IMR-90 (cell line): ENCODE results near the gene IL1RL1. TPM values are rescaled to one million over a fixed set of nuclear protein-coding genes. Genes with fewer than 3 reads are reported as not detected.

ENCODE experiments used
- ATAC-seq: fragments of 200-7000 bp; cut with Tn5 transposase; 2 replicates; pipeline ENCODE4 v1.9.1; 2020; ENCODE audit warnings: low read depth, mild to moderate bottlenecking, moderate library complexity
- BruUV-seq: library from RNA; stranded (reverse); fragments of 400-500 nt; replicated peaks from 2 replicates; lab custom pipeline; 2021; lab: Mats Ljungman, UMichigan
- CTCF ChIA-PET: fragments of 300-600 bp; formaldehyde crosslinking; extraction: SDS; loops from one replicate; lab custom pipeline; 2021; ENCODE audit warnings: antibody characterized with exemption; lab: Yijun Ruan, JAX
- POLR2A ChIA-PET: fragments of 300-600 bp; sonication (Branson Sonifier 250); formaldehyde crosslinking; loops from one replicate; lab custom pipeline; 2022; ENCODE audit warnings: antibody characterized with exemption; ENCODE audit not compliant: unreplicated experiment; lab: Charles Lee
- DNase-seq: peaks from one replicate; pipeline ENCODE4 v3.0.0; 2013
- H2AFZ ChIP-seq: replicated peaks from 2 replicates; pipeline ENCODE3; 2013; ENCODE audit warnings: low read length, mild to moderate bottlenecking; ENCODE audit not compliant: poor library complexity
- H2AK5ac ChIP-seq: 2 replicates; pipeline ENCODE4 v1.6.1; 2013; ENCODE audit warnings: low read depth, low read length, inconsistent platforms
- H2AK9ac ChIP-seq: replicated peaks from 2 replicates; pipeline ENCODE3; 2013; ENCODE audit warnings: mild to moderate bottlenecking, low read depth, low read length, moderate library complexity; ENCODE audit not compliant: poor library complexity
- H2BK120ac ChIP-seq: 2 replicates; pipeline ENCODE4 v1.6.1; 2013; ENCODE audit warnings: low read depth, low read length, inconsistent platforms
- H2BK15ac ChIP-seq: 3 replicates; pipeline ENCODE4 v1.6.1; 2013; ENCODE audit warnings: low read depth, low read length, inconsistent platforms
- H2BK20ac ChIP-seq: 2 replicates; pipeline ENCODE4 v1.6.1; 2013; ENCODE audit warnings: low read depth, mild to moderate bottlenecking, inconsistent platforms, low read length, moderate library complexity
- H2BK5ac ChIP-seq: 2 replicates; pipeline ENCODE4 v1.6.1; 2013; ENCODE audit warnings: mild to moderate bottlenecking, low read depth, low read length, inconsistent platforms; ENCODE audit not compliant: poor library complexity, severe bottlenecking
- H3K14ac ChIP-seq: replicated peaks from 2 replicates; pipeline ENCODE4 v1.6.1; 2013; ENCODE audit warnings: low read depth, low read length, inconsistent platforms
- H3K18ac ChIP-seq: 2 replicates; pipeline ENCODE4 v1.6.1; 2013; ENCODE audit warnings: low read depth, low read length, control low read depth
- H3K23ac ChIP-seq: 2 replicates; pipeline ENCODE4 v1.6.1; 2013; ENCODE audit warnings: low read depth, low read length, inconsistent platforms
- H3K27ac ChIP-seq: 2 replicates; pipeline ENCODE4 v1.5.1; 2013; ENCODE audit warnings: mild to moderate bottlenecking, control low read depth, low read length; ENCODE audit not compliant: insufficient read depth
- H3K27me3 ChIP-seq: 2 replicates; pipeline ENCODE4 v1.6.1; 2013; ENCODE audit warnings: low read length; ENCODE audit not compliant: control insufficient read depth, insufficient read depth
- H3K36me3 ChIP-seq: 2 replicates; pipeline ENCODE4 v1.6.1; 2013; ENCODE audit warnings: low read length, mixed read lengths; ENCODE audit not compliant: control insufficient read depth, insufficient read depth
- H3K4ac ChIP-seq: 2 replicates; pipeline ENCODE4 v1.6.1; 2013; ENCODE audit warnings: low read depth, low read length, inconsistent platforms
- H3K4me1 ChIP-seq: 2 replicates; pipeline ENCODE4 v1.6.1; 2013; ENCODE audit warnings: low read length, mixed read lengths; ENCODE audit not compliant: control insufficient read depth, insufficient read depth
- H3K4me2 ChIP-seq: 2 replicates; pipeline ENCODE4 v1.6.1; 2013; ENCODE audit warnings: low read depth, mild to moderate bottlenecking, control low read depth, low read length, moderate library complexity
- H3K4me3 ChIP-seq: 2 replicates; pipeline ENCODE4 v1.5.1; 2013; ENCODE audit warnings: low read depth, mild to moderate bottlenecking, control low read depth, low read length, moderate library complexity; ENCODE audit not compliant: insufficient read depth
- H3K56ac ChIP-seq: 2 replicates; pipeline ENCODE4 v1.6.1; 2013; ENCODE audit warnings: low read length, inconsistent platforms; ENCODE audit not compliant: insufficient read depth; ENCODE audit errors: extremely low read depth
- H3K79me1 ChIP-seq, 2 experiments: 2 replicates each; pipeline ENCODE4 v1.6.1; 2013; ENCODE audit warnings: low read length in 2 of 2, inconsistent platforms in 1 of 2, low read depth in 1 of 2
- H3K9ac ChIP-seq: 2 replicates; pipeline ENCODE4 v1.6.1; 2013; ENCODE audit warnings: low read depth, low read length, control low read depth
- H3K9me1 ChIP-seq: 2 replicates; pipeline ENCODE4 v1.6.1; 2013; ENCODE audit warnings: low read length, inconsistent platforms; ENCODE audit not compliant: insufficient read depth
- H3K9me3 ChIP-seq: 2 replicates; pipeline ENCODE4 v1.6.1; 2013; ENCODE audit warnings: low read length; ENCODE audit not compliant: control insufficient read depth, insufficient read depth
- H4K20me1 ChIP-seq: 2 replicates; pipeline ENCODE4 v1.6.1; 2013; ENCODE audit warnings: low read length, inconsistent platforms; ENCODE audit not compliant: insufficient read depth
- H4K5ac ChIP-seq: 2 replicates; pipeline ENCODE4 v1.6.1; 2013; ENCODE audit warnings: mild to moderate bottlenecking, low read depth, low read length, control low read depth
- H4K8ac ChIP-seq, 2 experiments: 2 replicates each; pipeline ENCODE4 v1.6.1; 2013; ENCODE audit warnings: low read depth in 2 of 2, low read length in 2 of 2, control low read depth in 1 of 2, inconsistent platforms in 1 of 2
- H4K91ac ChIP-seq: 2 replicates; pipeline ENCODE4 v1.6.1; 2013; ENCODE audit warnings: low read depth, low read length, inconsistent platforms; ENCODE audit not compliant: insufficient read depth
- CEBPB ChIP-seq: IDR thresholded peaks from 2 replicates; pipeline ENCODE4 v1.6.1; 2012; ENCODE audit warnings: low read depth, low read length, improper control_type of control experiment
- CTCF ChIP-seq: conservative IDR thresholded peaks from 2 replicates; pipeline ENCODE4 v1.5.1; 2012; ENCODE audit warnings: mild to moderate bottlenecking, low read depth, low read length, improper control_type of control experiment
- ELK1 ChIP-seq: fragments of 150-350 bp; IDR thresholded peaks from 2 replicates; pipeline ENCODE4 v1.6.1; 2016; ENCODE audit warnings: low read depth, mild to moderate bottlenecking, low read length, moderate library complexity, borderline replicate concordance
- FOS ChIP-seq: fragments of 150-350 bp; IDR thresholded peaks from 2 replicates; pipeline ENCODE4 v1.6.1; 2016; ENCODE audit warnings: low read depth, low read length
- MAFK ChIP-seq: IDR thresholded peaks from 2 replicates; pipeline ENCODE4 v1.6.1; 2012; ENCODE audit warnings: low read depth, low read length, improper control_type of control experiment
- MAZ ChIP-seq: IDR thresholded peaks from 2 replicates; pipeline ENCODE4 v1.6.1; 2012; ENCODE audit warnings: low read depth, mild to moderate bottlenecking, low read length, improper control_type of control experiment, moderate library complexity, borderline replicate concordance
- MXI1 ChIP-seq: IDR thresholded peaks from 2 replicates; pipeline ENCODE4 v1.6.1; 2012; ENCODE audit warnings: low read depth, mild to moderate bottlenecking, low read length, moderate library complexity, borderline replicate concordance
- NFE2L2 ChIP-seq: fragments of 150-350 bp; IDR thresholded peaks from 2 replicates; pipeline ENCODE4 v1.6.1; 2016; ENCODE audit warnings: low read depth, mild to moderate bottlenecking, low read length
- POLR2A ChIP-seq: IDR thresholded peaks from 2 replicates; pipeline ENCODE4 v1.6.1; 2012; ENCODE audit warnings: mild to moderate bottlenecking, low read depth, low read length
- RAD21 ChIP-seq: IDR thresholded peaks from 2 replicates; pipeline ENCODE4 v1.6.1; 2012; ENCODE audit warnings: low read length, improper control_type of control experiment
- RCOR1 ChIP-seq: IDR thresholded peaks from 2 replicates; pipeline ENCODE4 v1.6.1; 2012; ENCODE audit warnings: mild to moderate bottlenecking, low read length, improper control_type of control experiment; ENCODE audit not compliant: insufficient replicate concordance
- RFX5 ChIP-seq: IDR thresholded peaks from 2 replicates; pipeline ENCODE4 v1.8.0; 2012; ENCODE audit warnings: low read depth, mild to moderate bottlenecking, low read length, moderate library complexity
- SMC3 ChIP-seq: fragments of 150-350 bp; IDR thresholded peaks from 2 replicates; pipeline ENCODE4 v1.6.1; 2016; ENCODE audit warnings: low read depth, mild to moderate bottlenecking, antibody characterized with exemption, low read length, moderate library complexity
- USF2 ChIP-seq: fragments of 150-350 bp; IDR thresholded peaks from 2 replicates; pipeline ENCODE4 v1.6.1; 2017; ENCODE audit warnings: mild to moderate bottlenecking, antibody characterized with exemption, low read length, low read depth
- whole genome bisulfite sequencing, 2 experiments: methylation state at CpG; one replicate each; pipeline versions ENCODE4 v1.1.5 to v1.1.7; 2013; ENCODE audit warnings: missing lambda C conversion rate in 2 of 2; ENCODE audit not compliant: insufficient read length in 1 of 2; ENCODE audit errors: extremely low coverage in 2 of 2; 5-methylcytosine and 5-hydroxymethylcytosine counted together
- dilution Hi-C: fragments of 300-500 bp; cut with HindIII; formaldehyde crosslinking; loops from one replicate; pipeline ENCODE4 v1.14.3; 2018; ENCODE audit warnings: low sequenced_read_pairs; ENCODE audit not compliant: unreplicated experiment
- in situ Hi-C: fragments of 300-500 bp; cut with MboI; formaldehyde crosslinking; loops from 3 replicates; pipeline ENCODE4 v1.14.3; 2019; ENCODE audit warnings: low sequenced_read_pairs, inconsistent platforms, mixed read lengths
- intact Hi-C: fragments of 100-400 bp; cut with micrococcal nuclease; formaldehyde crosslinking; loops from 2 replicates; pipeline ENCODE4 v1.10.0; 2022
- polyA plus RNA-seq, 3 experiments: library from polyadenylated mRNA; depleted of rRNA; stranded (reverse); fragments of >200 nt; gene quantifications; 2 replicates each; pipeline ENCODE4 v1.2.3, GENCODE V29; 2012; ENCODE audit warnings: low replicate concordance in 1 of 3
- total RNA-seq: library from RNA; depleted of rRNA; stranded (reverse); fragments of >200 nt; gene quantifications from 2 replicates; pipeline ENCODE4 v1.2.3, GENCODE V29; 2012

The IL1RL1 gene
- total and polyA plus RNA-seq, 2 of the 4 experiments (the other 2 are of a cell fraction) = under 0.01 to 0.14 TPM

- Histone ChIP-seq H3K36me3 (no peaks in the 10 kb centered on the region), H3K14ac (no peak overlapping the region), H4K91ac (no peak overlapping the region), H3K9ac (no peak overlapping the region), H4K20me1 (no peaks in the 10 kb centered on the region), H2AK9ac (no peak overlapping the region), H3K56ac (no peak overlapping the region), H3K23ac (no peak overlapping the region), H3K4me1 (no peaks in the 10 kb centered on the region), H2AK5ac (no peak overlapping the region), H4K5ac (no peak overlapping the region), H3K18ac (no peak overlapping the region), H2AFZ (no peak overlapping the region), H3K4me3 (no peak overlapping the region), H2BK15ac (no peak overlapping the region), H3K27me3 (no peaks in the 10 kb centered on the region; the same call in 1 of the 2 replicates), H2BK20ac (no peak overlapping the region), H3K4me2 (no peak overlapping the region), H2BK120ac (no peak overlapping the region), H3K4ac (no peak overlapping the region), H4K8ac (no peak overlapping the region), H2BK5ac (no peak overlapping the region), H3K79me1 (no peaks in the 10 kb centered on the region), H3K9me1 (no peaks in the 10 kb centered on the region), H3K27ac (no peak overlapping the region), H3K9me3 (no peaks in the 10 kb centered on the region)
- ChIA-PET POLR2A (interaction anchor here (0.5 kb wide), 1 partner anchor 228 kb away, joined by 3 read pairs; no protein-coding TSS in a partner anchor), CTCF (interaction anchor here (0.6 to 0.7 kb wide), 2 partner anchors 62 to 717 kb away, joined by 4 read pairs; no protein-coding TSS in a partner anchor)
- no CpG with 5 or more reads among the region's 2 CpGs for WGBS, 2 experiments
- dilution Hi-C loops (no loop called here), in situ Hi-C loops (no loop called here), intact Hi-C loops (no loop called here)
- DNase-seq (no peak), ATAC-seq (no peak)
- TF ChIP-seq SMC3 (no peak), ELK1 (no peak), FOS (no peak), MAFK (no peak), POLR2A (no peak), CTCF (no peak), MAZ (no peak), RFX5 (no peak), RCOR1 (no peak), USF2 (no peak), NFE2L2 (no peak), CEBPB (no peak), MXI1 (no peak), RAD21 (no peak)
- BruUV-seq = no TSS peak
Measured at GRCh38 chr2:102276549-102277201, 34.7 kb upstream of the IL1RL1 start.
